AG04450 (cell line): ENCODE measurements around the gene SCP2. TPM values are rescaled to one million over a fixed set of nuclear protein-coding genes. Genes with fewer than 3 reads are reported as not detected.
"Not testable (repeated sequence)": the region's sequence is repeated elsewhere in the genome, so short reads cannot be mapped to it uniquely, and the experiment has no call there.

Experiments
- CTCF ChIA-PET: fragments of 300-600, 350-600 bp; formaldehyde crosslinking; extraction: SDS; loops from one replicate; lab custom pipeline; 2022; ENCODE audit warnings: antibody characterized with exemption, inconsistent platforms; lab: Charles Lee
- POLR2A ChIA-PET: fragments of 350-600 bp; formaldehyde crosslinking; extraction: SDS; loops from one replicate; lab custom pipeline; 2021; ENCODE audit warnings: antibody characterized with exemption, inconsistent platforms; lab: Yijun Ruan, JAX
- DNase-seq: peaks from one replicate; pipeline ENCODE4 v3.0.0-alpha.2; 2011; ENCODE audit warnings: low read depth, low spot score
- H3K27ac ChIP-seq: one replicate; pipeline ENCODE4 v1.5.1; 2012; ENCODE audit warnings: low read depth, low read length, control low read depth
- H3K27me3 ChIP-seq: one replicate; pipeline ENCODE4 v1.6.0; 2012; ENCODE audit warnings: low read length; ENCODE audit not compliant: control insufficient read depth, insufficient read depth
- H3K4me3 ChIP-seq: 2 replicates; pipeline ENCODE4 v1.5.1; 2011; ENCODE audit warnings: mild to moderate bottlenecking, low read depth, low read length, control low read depth
- H3K9me3 ChIP-seq: 2 replicates; pipeline ENCODE4 v1.5.1; 2012; ENCODE audit warnings: low read length; ENCODE audit not compliant: control insufficient read depth, insufficient read depth
- CTCF ChIP-seq: IDR thresholded peaks from 2 replicates; pipeline ENCODE4 v1.5.1; 2011; ENCODE audit warnings: low read depth, low read length, control low read depth, inconsistent platforms
- polyA plus RNA-seq: library from polyadenylated mRNA; depleted of rRNA; stranded (reverse); fragments of >200 nt; gene quantifications from 2 replicates; pipeline ENCODE4 v1.2.3, GENCODE V29; 2011

Gene SCP2
- polyA plus RNA-seq, 1 experiment: 278 TPM

GRCh38 chr1:52996653-52997052 is 69.6 kb downstream of the SCP2 start:
- H3K27me3 ChIP-seq: no peaks in the 10 kb centered on the region
- no peak overlapping the region for H3K27ac ChIP-seq
- H3K9me3 ChIP-seq: no peaks in the 10 kb centered on the region
- ChIA-PET CTCF (no interaction called here), POLR2A (no interaction called here)
- DNase-seq: no peak
- H3K4me3 ChIP-seq: no peak overlapping the region
- no peak for TF ChIP-seq CTCF

DNA sequence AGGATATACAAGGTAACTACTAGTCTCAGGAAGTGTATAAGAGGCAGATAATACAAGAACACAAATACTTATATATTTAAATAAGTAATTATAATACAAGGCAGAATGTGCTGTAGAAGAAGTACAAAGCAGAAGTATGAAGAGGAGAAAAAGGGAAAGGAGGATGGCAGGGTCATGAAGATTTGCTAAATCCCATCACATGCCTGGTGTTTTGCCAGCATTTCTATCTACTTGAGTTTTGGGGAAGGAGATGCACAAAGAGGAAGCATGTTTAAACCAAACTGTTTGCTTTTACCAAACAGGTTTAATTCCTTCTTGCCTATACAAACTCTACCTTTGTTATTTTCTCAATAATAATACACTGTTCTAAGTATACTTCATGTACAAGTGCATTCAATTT is 74.1 kb downstream of the SCP2 start:
- TF ChIP-seq CTCF: no peak
- ChIA-PET POLR2A (no interaction called here), CTCF (no interaction called here)

GRCh38 chr1:53006612-53007011 is 79.5 kb downstream of the SCP2 start:
- CTCF ChIA-PET, POLR2A ChIA-PET: not testable (repeated sequence)

More for the DNA sequence above, 74.1 kb downstream of the SCP2 start:
- peaks cover 9% of the 10 kb centered on the region for H3K9me3 ChIP-seq
- no peak overlapping the region for H3K4me3 ChIP-seq
- H3K27ac ChIP-seq: no peak overlapping the region
- no peaks in the 10 kb centered on the region for H3K27me3 ChIP-seq
- DNase-seq: no peak

DNA sequence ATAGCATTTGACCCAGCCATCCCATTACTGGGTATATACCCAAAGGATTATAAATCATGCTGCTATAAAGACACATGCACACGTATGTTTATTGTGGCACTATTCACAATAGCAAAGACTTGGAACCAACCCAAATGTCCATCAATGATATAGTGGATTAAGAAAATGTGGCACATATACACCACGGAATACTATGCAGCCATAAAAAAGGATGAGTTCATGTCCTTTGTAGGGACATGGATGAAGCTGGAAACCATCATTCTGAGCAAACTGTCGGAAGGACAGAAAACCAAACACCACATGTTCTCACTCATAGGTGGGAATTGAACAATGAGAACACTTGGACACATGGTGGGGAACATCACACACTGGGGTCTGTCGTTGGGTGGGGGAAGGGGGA is 83.2 kb downstream of the SCP2 start:
- H3K27me3 ChIP-seq, DNase-seq, H3K27ac ChIP-seq, CTCF ChIA-PET, POLR2A ChIA-PET, H3K4me3 ChIP-seq, H3K9me3 ChIP-seq: not testable (repeated sequence)

More at GRCh38 chr1:53006612-53007011, 79.5 kb downstream of the SCP2 start:
- H3K4me3 ChIP-seq, H3K27me3 ChIP-seq, H3K27ac ChIP-seq, H3K9me3 ChIP-seq, DNase-seq: not testable (repeated sequence)

- POLR2A ChIA-PET: no interaction called here
- Histone ChIP-seq H3K27me3 (no peaks in the 10 kb centered on the region), H3K9me3 (no peaks in the 10 kb centered on the region), H3K4me3 (no peak overlapping the region), H3K27ac (no peak overlapping the region)
- no peak for TF ChIP-seq CTCF
- no peak for DNase-seq
- CTCF ChIA-PET: no interaction called here
Measured at GRCh38 chr1:53011175-53011574, 84.1 kb downstream of the SCP2 start.

GRCh38 chr1:53014791-53015507 is 87.9 kb downstream of the SCP2 start:
- ChIA-PET POLR2A (no interaction called here), CTCF (interaction anchor here (0.9 to 1.5 kb wide), 3 partner anchors 25 to 172 kb away, joined by 3 to 4 read pairs (median 3); no protein-coding TSS in a partner anchor)
- TF ChIP-seq CTCF: no peak
- Histone ChIP-seq H3K9me3 (no peaks in the 10 kb centered on the region), H3K4me3 (peak overlapping the region; percentile 69), H3K27ac (no peak overlapping the region), H3K27me3 (no peaks in the 10 kb centered on the region)
- DNase-seq: peak; percentile 74
